Mucosa of rectum (tissue), 2 donors: ENCODE measurements around the gene KIR3DL1.
"Not testable (repeated sequence)": the region's sequence is repeated elsewhere in the genome, so short reads cannot be mapped to it uniquely, and the experiment has no call there.

Experiments
- H3K27ac ChIP-seq, 2 donors: one replicate each; pipeline ENCODE4 v1.7.0; 2013; ENCODE audit warnings: inconsistent platforms in 2 of 2, low read depth in 2 of 2, low read length in 2 of 2
- H3K27me3 ChIP-seq, 2 donors: one replicate each; pipeline ENCODE4 v1.7.0; 2013; ENCODE audit warnings: low read length in 2 of 2; ENCODE audit not compliant: control insufficient read depth in 2 of 2, insufficient read depth in 2 of 2
- H3K36me3 ChIP-seq, 2 donors: one replicate each; pipeline ENCODE4 v1.7.0; 2013; ENCODE audit warnings: low read length in 2 of 2; ENCODE audit not compliant: control insufficient read depth in 2 of 2, insufficient read depth in 2 of 2
- H3K4me1 ChIP-seq, 2 donors: one replicate each; pipeline ENCODE4 v1.7.0; 2013; ENCODE audit warnings: low read length in 2 of 2, mild to moderate bottlenecking in 1 of 2; ENCODE audit not compliant: control insufficient read depth in 2 of 2, insufficient read depth in 2 of 2
- H3K4me3 ChIP-seq, 2 donors: one replicate each; pipeline ENCODE4 v1.7.0; 2013; ENCODE audit warnings: low read length in 2 of 2
- H3K9ac ChIP-seq, 2 donors: one replicate each; pipeline ENCODE4 v1.7.0; 2013; ENCODE audit warnings: low read length in 2 of 2, low read depth in 1 of 2, mild to moderate bottlenecking in 1 of 2
- H3K9me3 ChIP-seq, 2 donors: one replicate each; pipeline ENCODE4 v1.7.0; 2013; ENCODE audit warnings: low read length in 2 of 2; ENCODE audit not compliant: control insufficient read depth in 2 of 2
- donor health status: healthy.
- donor health status: Normal muscosa, but diverticular disease.

KIR3DL1 gene

GRCh38 chr19:54786091-54786723 is 30.1 kb upstream of the KIR3DL1 start:
- H3K27ac ChIP-seq, H3K36me3 ChIP-seq, H3K9ac ChIP-seq, H3K27me3 ChIP-seq, H3K9me3 ChIP-seq, H3K4me1 ChIP-seq, H3K4me3 ChIP-seq: not testable (repeated sequence)

GRCh38 chr19:54788154-54788553 is 28.1 kb upstream of the KIR3DL1 start:
- H3K27ac ChIP-seq, H3K36me3 ChIP-seq, H3K9ac ChIP-seq, H3K9me3 ChIP-seq, H3K4me1 ChIP-seq, H3K27me3 ChIP-seq, H3K4me3 ChIP-seq: not testable (repeated sequence)

GRCh38 chr19:54790711-54791110 is 25.6 kb upstream of the KIR3DL1 start:
- no peaks in the 10 kb centered on the region for H3K27me3 ChIP-seq
- no peak overlapping the region for H3K4me3 ChIP-seq
- H3K9ac ChIP-seq = no peak overlapping the region
- H3K27ac ChIP-seq = no peak overlapping the region
- H3K36me3 ChIP-seq = no peaks in the 10 kb centered on the region
- no peaks in the 10 kb centered on the region for H3K9me3 ChIP-seq
- H3K4me1 ChIP-seq = no peaks in the 10 kb centered on the region

- Histone ChIP-seq H3K9ac (no peak overlapping the region), H3K36me3 (no peaks in the 10 kb centered on the region), H3K27me3 (no peaks in the 10 kb centered on the region), H3K4me3 (no peak overlapping the region), H3K4me1 (no peaks in the 10 kb centered on the region), H3K27ac (no peak overlapping the region), H3K9me3 (no peaks in the 10 kb centered on the region)
These were observed 24.8 kb upstream of the KIR3DL1 start for GRCh38 chr19:54791476-54791875.

GRCh38 chr19:54792814-54793213 is 23.5 kb upstream of the KIR3DL1 start:
- no peaks in the 10 kb centered on the region for H3K36me3 ChIP-seq
- H3K27me3 ChIP-seq = no peaks in the 10 kb centered on the region
- H3K4me1 ChIP-seq = no peaks in the 10 kb centered on the region
- peak overlapping the region; percentile 32 to 53 for H3K4me3 ChIP-seq
- H3K9me3 ChIP-seq = no peaks in the 10 kb centered on the region
- peak overlapping the region in 1 of 2 donors; percentile 0 for H3K9ac ChIP-seq
- H3K27ac ChIP-seq = peak overlapping the region in 1 of 2 donors; percentile 41

- H3K27ac ChIP-seq = no peak overlapping the region
- H3K4me3 ChIP-seq = no peak overlapping the region
- no peaks in the 10 kb centered on the region for H3K9me3 ChIP-seq
- H3K36me3 ChIP-seq = no peaks in the 10 kb centered on the region
- H3K9ac ChIP-seq = no peak overlapping the region
- no peaks in the 10 kb centered on the region for H3K27me3 ChIP-seq
- H3K4me1 ChIP-seq = no peaks in the 10 kb centered on the region
These were observed 20.5 kb upstream of the KIR3DL1 start for GRCh38 chr19:54795758-54796157.

- no peaks in the 10 kb centered on the region for H3K36me3 ChIP-seq
- H3K27me3 ChIP-seq = no peaks in the 10 kb centered on the region
- H3K27ac ChIP-seq = no peak within 1 kb of the TSS
- no peaks in the 10 kb centered on the region for H3K4me1 ChIP-seq
- H3K9me3 ChIP-seq = no peaks in the 10 kb centered on the region
- H3K9ac ChIP-seq = no peak within 1 kb of the TSS
- H3K4me3 ChIP-seq = no peak within 1 kb of the TSS
These were observed 12.9 kb upstream of the KIR3DL1 start, which contains the start of gene KIR2DL4 for GRCh38 chr19:54803410-54803809. TSS of gene KIR2DL4 (plus strand) at chr19:54803610. CDS start at chr19:54803652, 42 bp downstream.

GRCh38 chr19:54804101-54804500 is 12.2 kb upstream of the KIR3DL1 start:
- no peaks in the 10 kb centered on the region for H3K36me3 ChIP-seq
- no peaks in the 10 kb centered on the region for H3K9me3 ChIP-seq
- H3K9ac ChIP-seq = no peak overlapping the region
- no peaks in the 10 kb centered on the region for H3K27me3 ChIP-seq
- no peak overlapping the region for H3K4me3 ChIP-seq
- no peak overlapping the region for H3K27ac ChIP-seq
- H3K4me1 ChIP-seq = no peaks in the 10 kb centered on the region

- H3K9ac ChIP-seq = no peak overlapping the region
- no peaks in the 10 kb centered on the region for H3K9me3 ChIP-seq
- no peaks in the 10 kb centered on the region for H3K4me1 ChIP-seq
- H3K36me3 ChIP-seq = no peaks in the 10 kb centered on the region
- H3K27ac ChIP-seq = no peak overlapping the region
- no peaks in the 10 kb centered on the region for H3K27me3 ChIP-seq
- no peak overlapping the region for H3K4me3 ChIP-seq
These were observed 11.7 kb upstream of the KIR3DL1 start for GRCh38 chr19:54804571-54804970.

- H3K9ac ChIP-seq = no peak overlapping the region
- H3K27ac ChIP-seq = no peak overlapping the region
- H3K4me1 ChIP-seq = no peaks in the 10 kb centered on the region
- no peaks in the 10 kb centered on the region for H3K27me3 ChIP-seq
- H3K9me3 ChIP-seq = no peaks in the 10 kb centered on the region
- no peaks in the 10 kb centered on the region for H3K36me3 ChIP-seq
- H3K4me3 ChIP-seq = no peak overlapping the region
These were observed 10.4 kb upstream of the KIR3DL1 start for GRCh38 chr19:54805665-54806515.
